HepG2 (cell line): Measurements from ENCODE around the gene FAM222B. TPM values are rescaled to one million over a fixed set of nuclear protein-coding genes. Genes with fewer than 3 reads are reported as not detected.

Experiments used
- CREBL2 ChIP-seq: sonication (generic); formaldehyde crosslinking; IDR thresholded peaks from 2 replicates; pipeline ENCODE4 v1.8.1; 2023; ENCODE audit warnings: missing genetic modification reagents, mild to moderate bottlenecking, borderline replicate concordance
- FOXA1 ChIP-seq, 2 experiments: fragments of 450-650 bp in 1 of 2; sonication (generic) in 1 of 2; formaldehyde crosslinking in 1 of 2; IDR thresholded peaks; 2 replicates each; pipeline versions ENCODE4 v1.4.0 to v1.6.1; 2016 to 2020; ENCODE audit warnings: missing genetic modification reagents in 1 of 2
- FOXM1 ChIP-seq: sonication (generic); formaldehyde crosslinking; IDR thresholded peaks from 2 replicates; pipeline ENCODE4 v1.5.0; 2020; ENCODE audit warnings: missing genetic modification reagents
- MEIS1 ChIP-seq: sonication (generic); formaldehyde crosslinking; IDR thresholded peaks from 2 replicates; pipeline ENCODE4 v1.9.0; 2021; ENCODE audit warnings: mild to moderate bottlenecking, missing genetic modification reagents, moderate library complexity, borderline replicate concordance
- SIX4 ChIP-seq: sonication (generic); formaldehyde crosslinking; IDR thresholded peaks from 2 replicates; pipeline ENCODE4 v1.4.0; 2020; ENCODE audit warnings: missing genetic modification reagents
- U2AF1 ChIP-seq: fragments of 200-400 bp; formaldehyde crosslinking; optimal IDR thresholded peaks from 2 replicates; pipeline ENCODE3; 2017; ENCODE audit warnings: mild to moderate bottlenecking, low read depth, low read length
- ZNF260 ChIP-seq: sonication (generic); formaldehyde crosslinking; IDR thresholded peaks from 2 replicates; pipeline ENCODE4 v1.4.0; 2020; ENCODE audit warnings: missing genetic modification reagents, low read depth, mild to moderate bottlenecking, borderline replicate concordance
- ZNF317 ChIP-seq: sonication (generic); formaldehyde crosslinking; IDR thresholded peaks from 2 replicates; pipeline ENCODE4 v1.5.0; 2020; ENCODE audit warnings: mild to moderate bottlenecking, missing genetic modification reagents
- ZNF33B ChIP-seq: sonication (generic); formaldehyde crosslinking; IDR thresholded peaks from 2 replicates; pipeline ENCODE4 v1.5.1; 2020; ENCODE audit warnings: mild to moderate bottlenecking, missing genetic modification reagents
- ZNF407 ChIP-seq: sonication (generic); formaldehyde crosslinking; IDR thresholded peaks from one replicate; pipeline ENCODE4 v1.5.1; 2020; ENCODE audit warnings: mild to moderate bottlenecking, missing genetic modification reagents; ENCODE audit errors: not compliant biosample characterization
- ZNF589 ChIP-seq: sonication (generic); formaldehyde crosslinking; conservative IDR thresholded peaks from 2 replicates; pipeline ENCODE4 v1.8.0; 2022; ENCODE audit warnings: mild to moderate bottlenecking, moderate library complexity, missing genetic modification reagents
- ZNF629 ChIP-seq: sonication (generic); formaldehyde crosslinking; conservative IDR thresholded peaks from 2 replicates; pipeline ENCODE4 v1.5.0; 2020; ENCODE audit warnings: missing genetic modification reagents
- ZNF709 ChIP-seq: sonication (generic); formaldehyde crosslinking; IDR thresholded peaks from 2 replicates; pipeline ENCODE4 v1.5.0; 2020; ENCODE audit warnings: mild to moderate bottlenecking, missing genetic modification reagents
- ZNF773 ChIP-seq: sonication (generic); formaldehyde crosslinking; IDR thresholded peaks from 2 replicates; pipeline ENCODE4 v1.4.0; 2020; ENCODE audit warnings: missing genetic modification reagents, borderline replicate concordance
- polyA plus RNA-seq, 8 experiments: library from polyadenylated mRNA; depleted of rRNA in 3 of 8; stranded (reverse) in 7 of 8; unstranded in 1 of 8; fragments of >200 nt; fragmentation: Illumina TruSeq in 4 of 8; extraction: Trizol in 4 of 8; gene quantifications; 2 replicates each; pipeline versions ENCODE4 v1.2.1 to v1.2.3, GENCODE V29; 2011 to 2016; ENCODE audit warnings: low read depth in 4 of 8, missing spikeins in 1 of 8, mixed read lengths in 1 of 8; ENCODE audit not compliant: insufficient read depth in 1 of 8
- total RNA-seq, 5 experiments: library from RNA; depleted of rRNA; stranded (reverse); fragments of >200 nt; fragmentation: Illumina TruSeq; extraction: Trizol; gene quantifications; 2 replicates each; pipeline ENCODE4 v1.2.3, GENCODE V29; 2016; ENCODE audit warnings: low read depth in 1 of 5

The FAM222B gene
- total and polyA plus RNA-seq, 2 of the 13 experiments (the other 11 are each of a cell fraction or from before 2014, with no cell fraction given): 3.5 to 7.3 TPM

GRCh38 chr17:28710861-28711722 lies 131.5 kb downstream of the FAM222B start (continued):
- peak; percentile 80 for TF ChIP-seq ZNF407 (CRISPR knock-in tag)
- TF ChIP-seq U2AF1: peak; percentile 37
- no peak for TF ChIP-seq FOXA1 (IDR thresholded peaks at IDR 0.05)
- 0 out of 2 replicates have a peak, but pooled peaks have one; percentile 6 for TF ChIP-seq FOXA1 (CRISPR knock-in tag; IDR thresholded peaks at IDR 0.05)
- 0 out of 2 replicates have a peak, but pooled peaks have one; percentile 17 for TF ChIP-seq FOXM1 (CRISPR knock-in tag)
- 0 out of 2 replicates have a peak, but pooled peaks have one; percentile 11 for TF ChIP-seq ZNF629 (CRISPR knock-in tag)
- TF ChIP-seq SIX4 (CRISPR knock-in tag): 0 out of 2 replicates have a peak, but pooled peaks have one; percentile 9
- no peak for TF ChIP-seq ZNF709 (CRISPR knock-in tag)
- peak; percentile 53; the same call in 1 of the 2 replicates for TF ChIP-seq ZNF33B
- TF ChIP-seq CREBL2: 0 out of 2 replicates have a peak, but pooled peaks have one; percentile 90
- 0 out of 2 replicates have a peak, but pooled peaks have one; percentile 67 for TF ChIP-seq MEIS1 (CRISPR knock-in tag)
- TF ChIP-seq ZNF260: no peak
- no peak for TF ChIP-seq ZNF589
- peak; percentile 55; the same call in 1 of the 2 replicates for TF ChIP-seq ZNF773 (CRISPR knock-in tag)
- TF ChIP-seq ZNF317: no peak
- TF ChIP-seq, all 625 proteins: peak for 219
